Measurements from ENCODE around the gene PDCD7.
"Not testable (repeated sequence)": the region's sequence is repeated elsewhere in the genome, so short reads cannot be mapped to it uniquely, and the experiment has no call there.

PDCD7 gene

GRCh38 chr15:65091946-65092770 lies 41.5 kb downstream of the PDCD7 start:
- no peak for DNase-seq (ENCODE audit: low read depth)

GRCh38 chr15:65089206-65089824 lies 44.3 kb downstream of the PDCD7 start:
- no peak for DNase-seq (ENCODE audit: low read depth)

GRCh38 chr15:65088643-65089021 lies 45.0 kb downstream of the PDCD7 start:
- no peak for DNase-seq (ENCODE audit: low read depth)

GRCh38 chr15:65087873-65088642 lies 45.5 kb downstream of the PDCD7 start:
- DNase-seq (ENCODE audit: low read depth): no peak

DNA sequence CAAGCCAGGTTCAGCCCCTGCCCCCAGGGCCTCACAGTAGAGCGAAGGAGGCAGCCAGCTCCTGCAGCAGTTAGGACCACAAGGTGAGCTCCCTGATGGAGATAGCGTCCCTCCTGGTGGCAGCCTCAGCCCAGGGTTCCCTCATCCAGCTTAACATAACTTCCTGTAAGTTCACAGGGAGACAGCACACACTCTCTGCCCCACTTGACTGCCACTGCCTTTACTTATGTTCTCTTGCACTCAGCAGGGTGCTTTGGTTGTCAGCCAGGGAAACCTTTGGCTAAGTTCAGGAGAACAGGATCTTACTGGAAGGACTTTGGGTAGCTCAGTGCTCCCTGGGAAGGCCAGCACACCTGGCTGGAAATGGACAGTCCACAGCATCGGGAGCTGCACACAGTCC lies 46.2 kb downstream of the PDCD7 start:
- DNase-seq (ENCODE audit: low read depth): no peak

DNA sequence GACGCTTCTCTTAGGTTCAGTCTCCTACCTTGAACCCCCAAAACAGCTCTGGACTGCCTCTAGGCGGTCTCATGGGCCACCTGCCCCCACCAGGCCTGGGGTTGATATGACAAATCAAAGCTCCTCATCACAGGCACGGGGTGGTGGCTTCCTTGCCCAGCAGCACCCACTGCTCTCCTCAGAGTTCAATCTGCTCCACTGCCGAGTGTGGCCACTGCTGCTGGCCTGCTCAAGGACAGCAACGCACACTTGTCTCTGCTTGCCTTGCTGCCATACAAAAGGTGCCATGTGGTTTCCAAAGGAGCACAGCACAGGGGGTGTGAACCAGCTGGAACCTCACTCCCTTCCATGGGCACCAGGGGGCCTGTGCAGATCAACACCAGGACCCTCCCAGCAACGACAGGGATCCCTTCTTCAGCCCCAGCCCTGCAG lies 46.9 kb downstream of the PDCD7 start:
- DNase-seq (ENCODE audit: low read depth): no peak

GRCh38 chr15:65085990-65086679 lies 47.5 kb downstream of the PDCD7 start:
- no peak for DNase-seq (ENCODE audit: low read depth)

DNA sequence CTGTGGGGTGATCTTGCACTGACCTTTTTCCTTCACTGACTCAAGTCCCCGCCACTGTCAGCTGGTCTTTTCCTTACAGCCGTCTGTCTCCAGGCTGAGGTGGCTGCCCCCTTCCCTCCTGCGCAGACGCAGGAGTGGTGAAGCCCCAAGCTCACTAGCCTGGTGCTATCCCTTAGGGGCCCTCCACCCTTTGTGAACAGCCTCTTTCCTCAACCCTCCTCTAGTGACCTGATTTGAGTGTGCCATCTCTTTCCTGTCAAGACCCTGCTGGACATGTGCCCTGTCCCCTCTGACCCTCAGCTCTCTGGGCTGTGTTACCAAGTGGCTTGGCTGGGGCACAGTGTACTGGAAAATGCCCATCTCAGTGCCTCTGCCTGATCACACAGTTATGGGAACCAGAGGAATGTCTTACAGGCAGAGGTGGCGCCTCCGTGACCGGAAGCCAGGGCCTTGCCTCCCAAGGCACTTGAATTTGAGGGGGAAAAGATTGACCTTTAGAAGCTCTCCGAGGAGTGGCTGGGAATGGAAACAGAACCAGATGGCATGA lies 48.3 kb downstream of the PDCD7 start:
- DNase-seq (ENCODE audit: low read depth): no peak

GRCh38 chr15:65084500-65085206 lies 49.0 kb downstream of the PDCD7 start:
- DNase-seq (ENCODE audit: low read depth): no peak

DNA sequence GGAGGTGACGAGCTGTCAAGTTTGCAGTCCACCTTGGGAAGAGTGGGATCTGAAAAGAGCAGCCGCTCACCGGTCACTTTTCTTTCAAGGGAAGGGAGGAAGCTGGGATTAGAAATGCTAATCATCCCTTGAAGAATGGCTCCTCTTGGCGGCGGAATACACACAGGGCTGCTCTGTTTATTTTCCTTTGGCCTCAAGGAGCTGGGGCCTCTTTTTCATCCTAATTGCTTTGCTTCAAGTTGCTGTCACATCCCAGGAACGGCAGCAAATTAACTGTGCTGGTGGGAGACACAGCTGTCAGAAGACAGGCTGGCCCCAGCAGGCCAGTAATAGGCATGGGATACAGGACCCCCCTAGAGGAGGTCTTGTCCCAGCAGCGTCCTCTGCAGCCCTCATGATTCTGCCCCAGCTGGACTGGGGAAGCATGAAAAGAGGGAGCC lies 50.3 kb downstream of the PDCD7 start:
- no peak for DNase-seq (ENCODE audit: low read depth)

DNA sequence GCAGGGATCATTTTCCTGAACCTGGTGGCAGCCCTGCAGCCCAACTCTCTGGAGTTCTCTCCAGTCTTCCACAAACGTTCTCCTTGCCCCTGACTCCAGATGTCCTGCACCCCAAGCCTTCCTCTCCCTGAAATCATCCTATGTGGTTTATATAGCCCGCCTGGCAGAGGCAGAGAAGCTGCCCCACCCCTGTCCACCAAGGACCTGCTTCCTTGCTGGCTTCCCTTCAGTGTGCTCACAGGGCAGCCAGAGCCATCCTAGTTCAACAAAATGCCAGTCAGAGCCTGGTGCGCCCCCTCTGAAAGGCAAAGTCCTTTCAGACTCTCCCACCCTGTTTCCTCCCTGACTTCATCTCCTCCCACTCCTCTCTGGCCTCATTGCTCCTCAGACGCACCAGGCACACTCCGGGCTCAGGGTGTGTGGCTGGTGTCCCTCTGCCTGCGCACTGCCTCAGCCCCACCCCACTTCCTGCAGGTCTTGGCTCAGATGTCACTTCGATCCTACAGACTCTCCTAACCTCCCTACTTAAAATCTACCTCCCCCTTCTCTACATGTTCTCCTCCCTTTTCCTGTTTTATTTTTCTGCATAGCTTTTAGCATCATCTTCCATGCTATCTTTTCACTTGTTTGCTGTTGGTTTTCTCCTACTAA lies 51.2 kb downstream of the PDCD7 start:
- no peak for DNase-seq (ENCODE audit: low read depth)

DNA sequence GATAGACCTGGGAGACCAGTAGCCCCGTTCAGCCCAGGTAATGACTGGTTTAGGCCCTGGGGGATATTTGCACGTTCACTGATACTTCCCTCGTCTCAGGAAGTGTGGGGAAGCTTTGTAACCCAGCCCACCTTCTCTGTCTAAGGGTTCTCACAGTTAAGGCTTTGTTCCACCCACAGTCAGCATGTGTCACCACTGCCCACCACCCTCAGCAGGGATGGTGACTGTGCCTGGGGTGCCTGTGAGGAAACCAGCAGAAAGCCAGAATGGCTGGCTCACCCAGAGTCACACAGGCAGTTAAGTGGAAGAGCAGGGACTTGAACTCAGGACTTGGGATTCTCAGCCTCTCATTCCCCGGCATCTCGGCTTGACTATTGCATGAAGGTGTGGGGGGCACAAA lies 51.9 kb downstream of the PDCD7 start:
- DNase-seq (ENCODE audit: low read depth): no peak

DNA sequence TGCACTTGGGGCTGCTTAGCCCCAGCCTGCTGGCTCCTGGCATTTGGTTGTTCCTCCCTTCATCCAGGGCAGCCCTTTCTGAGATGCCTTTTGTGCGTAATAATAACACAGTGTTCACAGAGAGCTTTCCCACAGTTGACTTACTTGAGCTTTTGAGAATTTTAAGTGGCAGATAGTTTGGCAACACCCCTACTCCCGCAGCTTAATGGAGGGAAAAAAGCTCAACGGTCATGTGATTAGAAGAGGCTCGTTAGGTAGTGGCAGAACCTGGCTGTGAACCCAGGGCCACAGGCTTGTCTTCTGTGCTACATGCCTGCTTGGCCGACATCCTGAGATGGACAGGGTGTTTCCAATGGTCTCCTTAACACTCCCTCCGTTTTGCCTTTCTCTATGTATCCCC lies 52.3 kb downstream of the PDCD7 start:
- no peak for DNase-seq (ENCODE audit: low read depth)

DNA sequence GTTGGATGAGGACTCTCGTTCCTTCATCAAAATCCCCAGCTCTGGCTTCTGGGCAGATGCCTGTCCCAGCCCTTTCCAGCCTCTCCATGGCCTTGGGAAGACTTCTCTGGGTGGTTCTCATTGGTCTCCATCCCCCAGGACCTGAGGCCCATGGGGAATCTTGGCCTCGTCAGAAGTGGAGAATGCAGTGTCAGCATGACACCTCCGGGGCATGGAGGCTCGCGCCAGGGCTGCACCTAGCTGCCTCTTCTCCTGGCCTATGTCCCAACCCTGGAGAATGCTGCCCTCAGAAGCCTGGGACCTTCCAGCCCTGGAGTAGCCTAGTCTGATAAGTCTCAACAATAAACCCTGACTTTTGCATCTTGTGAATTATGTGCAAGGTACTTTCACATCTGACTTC lies 54.0 kb downstream of the PDCD7 start:
- DNase-seq (ENCODE audit: low read depth): no peak

DNA sequence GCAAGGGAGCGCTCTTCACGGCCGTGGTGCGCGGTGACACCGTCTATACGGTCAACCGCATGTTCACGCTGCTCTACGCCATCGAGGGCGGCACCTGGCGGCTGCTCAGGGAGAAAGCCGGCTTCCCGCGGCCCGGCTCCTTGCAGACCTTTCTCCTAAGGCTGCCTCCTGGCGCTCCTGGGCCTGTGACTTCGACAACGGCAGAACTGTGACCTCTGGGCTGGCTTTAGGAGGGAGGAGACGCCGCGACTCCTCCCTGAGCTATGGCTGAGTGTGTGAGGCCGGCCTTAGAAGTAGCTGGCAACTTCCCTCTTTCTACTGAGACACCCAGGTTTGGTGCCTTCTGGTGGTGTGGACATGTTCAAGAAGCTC lies 55.6 kb downstream of the PDCD7 start:
- DNase-seq (ENCODE audit: low read depth): no peak

- no peak for DNase-seq (ENCODE audit: low read depth)
These were observed 56.2 kb downstream of the PDCD7 start for GRCh38 chr15:65077291-65077980.

- no peak for DNase-seq (ENCODE audit: low read depth)
These were observed 56.9 kb downstream of the PDCD7 start, which contains the start of gene KBTBD13 for GRCh38 chr15:65076486-65077290. KBTBD13 (plus strand) TSS chr15:65076746; CDS start chr15:65076816, 70 bp downstream.

GRCh38 chr15:65075607-65076395 lies 57.8 kb downstream of the PDCD7 start:
- not testable (repeated sequence) for DNase-seq (ENCODE audit: low read depth)
